NCI-H2196 (cell line): ENCODE data around the gene PPP1R13B.

Source experiments
- DNase-seq: peaks from one replicate; lab custom pipeline; 2025; ENCODE audit not compliant: unreplicated experiment; lab: John Stamatoyannopoulos, UW

PPP1R13B gene

DNA sequence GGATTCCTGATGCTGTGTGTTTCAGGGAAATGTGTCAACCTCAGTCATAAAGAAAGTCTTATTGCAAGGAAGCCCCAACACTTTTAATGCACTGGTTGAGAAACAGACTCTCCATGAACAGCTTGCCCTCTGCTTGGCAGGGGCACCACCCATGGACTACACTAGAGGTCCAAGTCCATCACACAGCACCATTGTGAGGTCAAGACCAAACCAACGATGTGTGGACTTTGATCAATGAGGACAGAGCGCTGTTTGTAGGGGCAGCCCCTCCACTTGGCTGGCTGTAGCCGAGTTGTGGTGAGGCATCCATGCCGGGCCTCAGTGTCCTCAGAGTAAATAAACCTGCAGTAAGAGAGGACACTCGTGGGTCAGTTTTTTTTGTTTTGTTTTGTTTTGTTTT is 102.0 kb downstream of the PPP1R13B start:
- no peak for DNase-seq

DNA sequence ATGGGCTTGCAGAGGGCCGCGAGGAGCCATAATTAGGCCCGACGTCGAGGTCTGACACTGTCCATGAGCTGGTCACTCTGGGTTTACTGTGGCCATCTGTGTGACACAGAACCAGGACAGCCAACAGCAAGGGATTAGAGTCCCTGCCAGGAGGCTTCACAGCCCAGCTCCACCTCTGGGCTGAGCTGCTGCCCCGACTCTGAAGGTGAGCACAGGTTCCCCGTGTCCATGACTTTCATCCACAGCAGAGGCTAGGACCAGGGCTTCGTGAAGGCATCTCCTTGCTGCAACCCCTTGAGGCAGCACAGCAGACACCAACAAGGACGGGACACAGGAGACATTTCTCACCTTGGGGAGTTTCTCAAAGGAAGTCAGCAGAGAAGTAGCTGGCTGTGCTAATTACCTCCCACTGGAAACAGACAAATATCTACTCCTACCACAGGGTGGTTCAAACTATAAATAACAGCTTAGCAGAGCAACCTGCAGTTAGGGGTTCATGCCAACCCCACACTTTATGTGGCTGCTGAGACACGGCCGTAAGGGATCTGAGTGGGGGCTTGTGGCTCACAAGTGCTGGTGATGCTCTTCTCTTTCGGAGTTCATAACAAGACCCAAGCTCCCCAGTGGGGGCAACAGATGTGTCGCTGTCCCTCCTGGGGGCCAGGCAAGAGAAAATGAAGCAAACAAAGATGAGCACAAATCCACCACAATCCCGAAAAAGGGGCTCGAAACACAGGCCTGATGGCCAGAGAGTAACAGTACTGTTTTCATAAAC is 102.6 kb downstream of the PPP1R13B start:
- DNase-seq = no peak

DNA sequence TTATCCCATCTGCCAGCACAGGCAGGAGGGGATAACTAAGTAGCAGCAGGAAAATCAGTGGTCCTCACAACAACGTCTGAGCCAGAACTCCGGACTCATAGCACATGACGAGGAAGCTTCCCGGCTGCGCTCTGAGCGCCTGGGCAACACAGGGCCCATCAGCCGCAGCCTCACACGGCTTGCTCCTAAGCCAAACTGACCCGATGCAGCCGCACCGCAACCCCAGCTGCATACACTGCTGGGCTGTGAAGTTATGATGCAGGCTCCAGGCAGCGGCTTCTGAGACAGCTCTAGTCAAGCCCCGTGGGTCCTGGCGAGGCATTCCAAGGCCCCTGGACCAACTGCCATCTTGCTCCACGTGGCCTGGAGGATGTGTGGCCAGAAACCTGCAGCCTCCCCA is 103.7 kb downstream of the PPP1R13B start:
- no peak for DNase-seq

DNA sequence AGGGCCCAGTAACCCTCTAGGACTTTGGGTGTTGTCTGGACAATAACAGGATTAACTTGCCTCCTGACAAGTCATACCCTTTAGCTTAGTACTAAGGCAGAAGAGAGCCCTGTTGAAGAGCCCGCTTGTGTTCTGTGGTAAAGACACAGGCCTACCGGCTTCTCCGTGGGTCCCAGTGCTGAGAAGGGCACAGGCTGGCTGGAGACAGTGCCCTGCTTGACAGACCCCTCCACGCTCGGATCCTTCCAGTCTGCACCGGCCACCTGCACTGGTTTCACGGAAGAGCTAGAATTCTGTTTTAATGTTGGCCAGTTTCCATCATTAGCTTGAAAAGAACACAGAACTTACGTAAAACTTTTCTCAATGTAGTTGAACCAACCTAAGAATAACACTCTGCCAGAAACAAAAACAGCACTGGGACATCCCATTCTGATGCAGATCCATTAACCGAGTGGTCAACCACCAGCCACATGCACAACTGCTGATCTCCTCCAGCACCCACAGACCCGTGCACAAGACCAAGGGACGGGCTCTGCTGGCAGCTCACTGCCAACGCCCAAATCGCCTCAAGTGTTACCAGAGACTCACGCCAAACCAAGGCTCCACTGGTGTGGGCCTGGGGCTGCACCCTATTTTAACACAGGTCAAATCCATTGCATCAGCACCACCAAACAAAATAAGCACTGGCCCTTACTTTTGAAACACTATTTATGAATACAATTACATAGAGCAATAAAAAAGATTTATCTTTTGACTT is 104.7 kb downstream of the PPP1R13B start:
- DNase-seq = no peak

DNA sequence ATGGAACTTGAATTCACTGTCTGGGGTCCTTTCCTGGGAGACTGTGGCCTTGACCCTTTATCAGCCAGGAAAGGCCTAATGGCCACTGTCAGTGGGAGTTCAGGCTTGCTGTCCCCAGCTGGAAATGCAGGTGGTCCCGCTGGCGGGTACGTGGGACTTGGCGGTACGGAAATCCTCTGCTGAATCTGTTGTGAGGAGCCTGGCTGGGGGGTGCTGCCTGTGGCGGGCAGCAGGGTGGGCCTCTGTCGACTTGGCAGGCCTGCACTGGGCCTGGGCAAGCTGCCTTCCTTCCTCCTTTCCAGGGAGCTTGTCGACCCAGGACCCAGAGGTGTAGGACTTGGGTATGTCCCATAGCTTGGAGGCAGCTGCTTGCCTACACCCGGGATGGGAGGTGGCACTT is 105.5 kb downstream of the PPP1R13B start:
- no peak for DNase-seq

DNA sequence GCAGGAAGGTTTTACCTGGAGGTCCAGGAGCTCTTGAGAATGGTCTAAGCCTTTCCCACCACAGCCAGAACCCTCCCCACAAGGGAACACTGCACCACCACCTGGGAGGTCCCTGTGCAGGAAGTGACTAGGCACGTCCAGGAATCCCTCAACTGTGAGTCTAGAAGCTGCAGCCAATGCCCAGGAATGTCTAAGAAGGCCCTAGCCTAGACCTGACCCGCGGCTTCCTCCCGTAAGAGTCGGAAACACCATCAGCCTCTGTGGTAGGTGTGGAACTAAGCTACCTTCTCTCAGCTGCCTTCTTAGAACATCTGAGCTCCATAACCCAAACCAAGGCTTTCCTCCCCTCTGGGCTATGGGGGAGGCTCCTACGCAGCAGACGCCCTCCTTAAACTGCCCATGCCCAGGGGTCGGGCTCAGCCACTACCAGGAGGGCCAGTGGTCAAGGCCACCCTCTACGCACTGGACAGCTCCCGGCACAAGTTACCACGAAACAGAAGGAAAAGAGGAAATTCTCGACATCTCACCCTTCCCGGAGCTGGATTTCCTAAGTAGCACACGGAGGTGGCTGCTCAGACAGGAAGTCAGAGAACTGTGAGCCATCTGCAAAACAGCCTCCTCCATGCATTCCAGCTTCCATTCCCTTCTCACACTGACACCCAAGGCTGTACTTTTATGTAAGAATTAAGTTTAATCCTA is 106.2 kb downstream of the PPP1R13B start:
- no peak for DNase-seq

DNA sequence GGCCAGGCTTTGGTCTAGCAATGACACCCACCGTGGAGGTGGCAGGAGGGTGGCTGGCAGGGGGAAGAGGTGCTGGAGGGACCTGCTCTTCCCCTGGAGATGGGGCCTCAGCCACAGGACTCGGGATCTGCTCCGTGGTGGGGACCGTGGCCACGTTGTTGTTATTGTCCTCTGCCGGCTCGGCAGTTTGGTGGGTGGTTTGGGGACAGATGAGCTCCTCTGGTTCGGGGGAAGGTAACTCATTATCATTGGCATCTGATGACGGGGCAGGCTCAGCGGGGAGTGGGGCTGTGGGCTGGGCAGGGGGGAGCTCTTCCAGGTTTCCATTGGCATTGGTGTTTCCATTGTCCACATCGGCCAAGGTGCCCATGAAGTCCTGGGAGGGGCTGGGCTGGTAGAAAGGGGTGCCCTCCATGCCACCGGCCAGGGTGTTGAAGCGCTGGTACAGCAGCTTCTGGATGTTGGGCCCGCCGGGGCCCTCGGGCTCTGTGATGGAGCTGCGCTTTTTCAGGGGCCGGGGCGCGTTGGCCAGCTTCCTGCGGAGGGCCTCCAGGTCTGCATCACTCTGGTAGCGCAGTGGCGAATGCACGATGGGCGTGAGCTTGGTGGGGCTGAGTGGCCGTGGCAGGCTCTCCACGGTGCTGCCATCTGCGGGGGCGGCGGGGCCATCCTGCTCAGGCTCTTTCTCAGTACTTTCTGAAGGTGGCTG is 107.4 kb downstream of the PPP1R13B start:
- DNase-seq = no peak

DNA sequence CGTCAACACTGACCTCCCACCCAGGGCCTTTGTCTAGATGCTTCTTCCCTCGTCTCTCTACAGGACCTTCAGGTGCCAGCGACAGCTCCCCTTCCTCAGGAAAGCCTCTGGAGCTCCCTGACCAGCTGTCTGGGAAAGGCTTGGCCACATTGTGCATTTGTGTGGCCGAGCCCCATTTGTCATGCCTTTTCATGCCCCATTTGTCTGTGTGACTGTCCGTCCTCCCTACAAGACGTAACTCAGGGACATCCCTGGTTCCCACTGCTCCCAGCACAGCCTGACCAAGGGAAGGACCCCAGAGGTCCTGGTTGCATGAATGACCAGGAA is 107.9 kb downstream of the PPP1R13B start:
- no peak for DNase-seq

DNA sequence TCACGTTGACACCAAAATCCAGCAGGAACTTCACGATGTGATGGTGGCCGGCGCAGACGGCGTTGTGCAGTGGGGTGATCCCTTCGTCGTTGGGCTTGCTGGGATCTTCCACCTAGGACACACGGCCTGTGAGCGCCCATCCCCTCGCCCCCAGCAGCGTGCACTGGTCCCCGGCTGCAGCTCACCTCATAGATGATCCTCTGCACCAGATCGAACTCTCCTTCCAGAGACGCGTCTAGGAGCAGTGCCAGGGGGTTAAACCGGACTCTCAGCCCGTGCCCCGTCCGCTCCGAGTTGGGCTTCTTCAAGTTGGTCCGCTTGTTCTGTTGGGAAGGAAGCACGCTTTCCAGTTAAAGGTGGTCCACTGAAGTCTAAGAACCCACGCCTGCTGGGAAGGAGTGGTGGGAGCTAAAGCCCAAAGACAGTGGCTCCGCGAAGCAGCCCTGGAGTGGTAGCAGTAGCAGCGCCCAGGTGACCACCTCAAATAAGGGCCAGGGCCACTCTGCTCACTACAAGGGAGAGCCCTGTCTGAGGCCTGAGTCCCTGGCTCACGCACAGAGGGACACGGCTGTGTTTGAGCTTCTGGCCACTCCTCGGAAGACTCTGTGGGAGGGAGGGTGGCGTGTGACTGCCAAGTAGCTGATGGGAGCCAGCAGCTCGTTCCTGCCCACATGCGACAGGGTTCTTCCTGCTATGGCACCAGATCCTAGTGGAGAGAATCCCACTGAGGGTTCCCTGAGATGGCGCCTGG is 108.5 kb downstream of the PPP1R13B start:
- DNase-seq = no peak

DNA sequence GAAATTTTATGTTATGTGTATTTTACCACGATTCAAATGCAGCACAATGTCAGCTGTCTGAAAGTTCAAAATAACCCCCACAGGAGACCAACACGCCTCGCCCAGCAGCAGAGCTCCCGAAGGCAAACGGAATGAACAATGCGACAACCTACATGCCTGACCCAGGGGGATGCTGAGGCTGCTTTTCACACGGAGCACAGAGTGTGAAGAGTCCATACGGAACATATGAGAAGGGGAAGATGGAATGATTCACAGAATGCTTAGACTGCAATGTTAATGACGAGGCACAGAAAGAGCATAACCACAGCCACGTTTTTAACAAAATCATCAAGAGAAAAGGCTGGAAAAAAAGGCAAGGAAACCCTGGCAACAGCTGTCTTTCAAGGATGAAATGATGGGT is 109.2 kb downstream of the PPP1R13B start:
- DNase-seq = no peak

DNA sequence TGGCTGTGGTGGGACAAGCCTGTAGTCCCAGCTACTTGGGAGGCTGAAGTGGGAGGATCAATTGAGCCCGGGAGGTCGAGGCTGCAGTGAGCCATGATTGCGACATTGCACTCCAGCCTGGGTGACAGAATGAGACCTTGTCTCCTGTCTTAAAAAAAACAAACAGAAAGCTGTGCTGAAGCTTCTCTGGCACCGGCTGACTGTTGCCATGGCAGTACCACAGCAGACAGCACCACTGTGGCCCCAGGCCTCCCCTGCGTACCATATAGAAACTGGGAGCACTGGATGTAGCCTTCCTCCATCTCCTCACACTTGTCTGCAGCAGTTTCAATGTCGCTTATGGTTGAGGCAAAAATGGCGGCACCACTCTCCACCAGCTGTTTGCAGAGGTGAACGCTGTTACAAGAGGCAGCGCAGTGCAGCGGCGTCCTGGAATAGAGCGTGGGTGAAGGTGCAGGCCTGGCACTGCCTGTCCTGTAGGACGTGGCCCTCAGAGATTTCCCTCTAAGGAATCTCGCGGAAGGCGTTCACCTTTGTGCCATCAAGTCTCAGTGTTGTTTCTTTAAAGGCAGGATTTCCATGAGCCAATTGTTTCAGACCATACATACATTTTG is 109.8 kb downstream of the PPP1R13B start:
- no peak for DNase-seq

DNA sequence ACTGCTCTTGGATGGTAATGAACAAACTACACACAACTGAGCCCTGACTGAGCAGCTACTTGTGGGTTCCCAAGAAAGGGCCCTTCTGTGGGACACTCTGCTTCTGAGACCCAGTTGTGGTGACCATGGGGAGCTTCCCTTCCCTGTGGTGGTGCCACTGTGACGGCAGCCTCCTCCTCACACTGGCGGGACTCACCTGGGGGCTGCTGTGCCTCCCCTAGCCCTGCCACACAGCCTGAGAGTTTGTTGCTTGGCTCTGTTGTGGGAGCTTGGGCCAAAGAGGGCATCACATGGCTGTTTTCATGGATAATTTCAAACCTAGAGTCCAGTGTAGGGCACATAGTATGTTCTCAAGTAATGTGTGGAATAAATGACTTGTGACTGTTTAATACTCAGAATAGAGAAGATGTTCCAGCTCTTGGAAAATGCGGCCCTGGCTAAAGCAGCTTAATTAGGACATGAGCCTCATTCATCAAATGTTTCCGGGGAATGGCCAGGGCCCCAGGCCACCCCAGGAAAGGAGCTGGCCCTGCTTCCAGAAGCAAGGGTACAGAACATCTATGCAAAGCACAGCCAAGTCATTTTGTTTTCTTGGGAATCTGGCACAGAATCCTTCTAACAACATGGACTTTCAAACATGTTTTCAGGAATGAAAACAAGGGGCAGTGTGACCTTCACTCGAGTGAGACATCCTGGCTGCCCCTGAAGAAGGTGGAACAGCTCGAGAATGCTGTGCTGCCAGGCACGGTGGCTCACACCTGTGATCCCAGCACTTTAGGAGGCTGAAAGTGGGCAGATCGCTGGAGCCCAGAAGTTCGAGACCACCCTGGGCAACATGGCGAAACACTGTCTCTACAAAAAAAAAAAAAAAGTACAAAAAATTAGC is 110.6 kb downstream of the PPP1R13B start:
- no peak for DNase-seq

DNA sequence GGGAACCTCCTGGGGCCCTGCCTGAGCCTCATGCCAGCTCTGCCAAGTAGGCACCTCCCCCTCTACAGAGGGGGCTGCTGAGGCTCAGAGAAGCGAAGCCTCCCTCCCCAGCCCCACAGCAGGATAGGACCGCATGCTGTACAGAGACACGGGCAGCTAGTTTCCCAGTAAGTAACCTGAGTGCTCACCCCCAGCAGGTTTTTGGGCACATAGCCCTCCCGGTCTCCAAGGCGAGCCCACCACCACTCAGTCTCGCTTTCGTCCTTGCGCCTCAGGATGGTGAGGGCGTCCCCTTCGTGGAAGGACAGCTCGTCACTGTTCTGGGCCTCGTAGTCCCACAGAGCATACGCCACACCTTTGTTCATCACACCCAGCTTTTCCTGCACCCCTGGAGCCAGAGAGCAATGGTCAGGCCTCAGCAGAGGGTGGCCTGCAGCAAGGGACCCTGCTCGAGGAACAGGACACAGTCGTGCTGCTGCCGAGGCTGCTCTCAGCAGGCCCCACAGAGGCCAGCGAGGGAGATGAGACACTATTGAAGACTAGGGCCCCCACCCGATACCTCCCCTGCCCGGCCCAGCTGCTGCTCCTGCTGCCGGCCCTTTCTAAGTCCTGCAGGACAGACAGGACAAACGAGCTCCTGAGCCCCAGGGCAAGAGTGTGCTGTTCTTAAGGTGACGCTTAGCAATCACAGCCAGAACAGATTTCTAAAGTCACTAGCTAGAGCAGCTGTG is 111.4 kb downstream of the PPP1R13B start:
- no peak for DNase-seq

DNA sequence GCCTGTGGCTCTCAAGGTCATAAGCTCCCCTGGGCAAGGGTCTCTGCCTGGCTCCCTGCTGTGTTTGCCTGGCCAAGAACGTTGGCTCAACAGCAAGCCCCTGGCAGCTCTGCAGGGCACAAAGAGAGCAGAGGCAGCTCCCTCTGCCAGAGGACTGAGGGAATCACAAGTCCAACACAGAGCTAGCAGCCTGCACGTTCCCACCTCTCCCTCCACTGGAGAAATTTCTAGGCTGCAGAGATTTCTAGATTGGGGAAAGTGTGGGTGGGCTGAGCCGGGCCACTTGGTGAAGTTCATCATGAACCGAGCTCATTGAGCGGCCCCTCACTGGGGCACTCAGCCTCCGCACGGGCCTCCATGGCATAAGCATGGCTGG is 111.9 kb downstream of the PPP1R13B start:
- DNase-seq = no peak

DNA sequence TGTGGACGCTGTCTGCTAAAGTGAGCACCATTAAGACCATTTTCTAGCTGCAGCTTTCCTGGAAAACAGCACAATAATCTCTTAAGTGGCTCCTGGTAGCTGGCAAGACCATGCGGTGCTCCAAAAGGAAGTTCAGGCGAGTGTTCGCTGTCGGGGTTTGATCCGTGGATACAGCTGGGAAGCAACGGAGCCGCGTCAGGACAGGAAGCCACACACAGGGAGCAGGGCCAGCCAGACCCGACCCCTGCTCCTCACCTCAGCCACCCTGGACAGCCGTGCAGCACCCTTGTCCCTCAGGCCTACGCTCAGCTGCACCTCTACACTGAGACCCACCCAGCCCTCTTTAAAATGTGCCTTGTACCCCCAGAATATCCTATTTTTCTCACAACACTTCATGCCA is 112.4 kb downstream of the PPP1R13B start:
- no peak for DNase-seq

DNA sequence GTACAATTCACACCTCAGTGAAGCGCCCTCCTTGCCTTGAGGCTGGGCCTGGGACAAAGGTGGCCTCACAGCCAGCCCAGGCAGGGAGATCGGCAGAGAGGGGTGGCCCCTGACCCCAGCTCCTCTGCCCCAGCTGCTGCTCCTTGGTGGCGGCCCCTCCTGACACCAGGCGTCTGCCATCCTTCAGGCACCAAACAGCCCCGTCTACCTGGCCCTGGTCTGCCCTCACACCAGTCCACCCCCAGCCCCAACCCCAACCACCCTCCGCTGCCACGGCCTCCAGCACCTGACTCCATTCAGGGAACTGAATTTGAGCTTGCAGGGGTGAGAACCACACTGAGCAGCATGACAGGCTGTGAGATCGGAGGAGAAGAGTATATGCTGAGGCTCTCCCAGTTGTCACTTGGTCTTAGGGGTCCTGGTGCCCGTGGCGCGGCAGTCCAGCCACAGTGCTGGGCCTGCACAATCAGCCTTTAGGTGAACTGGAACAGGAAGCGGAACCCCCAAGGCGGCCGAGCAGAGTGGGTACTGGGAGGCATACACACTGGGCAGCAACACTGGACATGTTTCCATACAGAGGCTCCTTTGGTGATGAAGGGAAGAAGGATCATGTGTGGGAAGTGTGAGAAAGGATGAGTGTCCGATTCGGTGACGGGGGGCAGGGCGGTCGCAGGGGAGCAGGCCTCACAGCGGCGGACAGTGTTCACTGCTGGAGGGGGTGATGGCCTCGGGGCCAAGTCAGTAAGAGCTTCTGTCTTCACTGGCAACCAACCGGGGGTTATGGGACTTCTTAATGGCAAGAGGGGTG is 113.1 kb downstream of the PPP1R13B start:
- no peak for DNase-seq

DNA sequence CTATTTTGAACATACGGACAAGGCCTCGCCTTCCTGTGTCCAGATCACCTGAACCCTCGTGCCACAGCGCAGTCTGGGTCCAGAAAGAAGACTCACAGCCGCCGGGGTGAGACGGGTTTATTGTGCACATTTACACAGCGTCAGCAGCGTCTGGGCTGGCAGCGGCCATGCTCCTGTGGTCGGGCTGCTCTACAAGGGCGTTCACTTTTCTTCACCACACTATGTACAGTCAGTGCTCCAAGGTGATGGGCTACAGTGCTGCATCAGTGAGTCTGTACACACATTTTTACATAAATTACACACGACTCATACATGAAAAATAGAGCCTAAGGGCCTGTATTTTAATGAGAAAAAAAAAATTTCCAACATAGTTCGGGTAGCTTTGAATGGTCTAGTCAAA is 113.7 kb downstream of the PPP1R13B start:
- no peak for DNase-seq
